ENCODE measurements around the gene CARD16.
A peak's percentile ranks its signal among the peaks of the same experiment; 100 is the strongest.

Gene CARD16

DNA sequence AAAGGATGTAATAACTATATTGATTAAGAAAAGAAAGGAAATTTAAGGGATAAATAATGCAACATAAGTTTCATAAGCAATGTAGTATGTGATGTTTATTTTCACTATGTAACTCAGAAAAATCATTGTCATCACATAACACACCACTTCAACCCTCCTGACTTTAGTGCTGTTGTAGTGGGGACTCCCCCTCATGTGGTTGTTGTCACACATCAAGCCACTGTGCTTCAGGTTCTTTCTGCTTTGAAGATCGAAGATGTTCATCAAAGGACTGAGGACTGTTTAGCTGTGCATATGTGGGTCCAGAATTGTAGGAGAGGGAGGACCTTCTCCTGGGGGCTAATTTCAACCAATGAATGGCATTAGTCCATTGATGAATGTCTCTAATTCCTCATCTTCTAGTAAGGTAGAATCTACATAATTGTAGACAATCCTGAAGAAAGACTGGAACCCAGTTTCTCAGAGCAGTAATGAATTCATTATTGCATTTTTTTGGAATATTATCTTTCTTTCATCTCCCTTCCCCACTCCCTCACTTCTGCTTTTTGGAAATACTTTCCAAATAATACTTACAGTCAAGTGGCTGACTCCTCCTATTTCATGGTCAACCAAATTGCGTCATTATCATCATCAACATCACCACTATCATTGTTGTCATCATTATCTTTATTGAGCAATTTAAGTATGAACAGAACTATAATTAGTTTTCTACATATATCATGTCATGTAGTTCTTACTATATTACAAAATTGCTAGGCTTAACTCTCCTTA is 9.8 kb upstream of the CARD16 start:
- H3K27ac ChIP-seq, result peak overlapping the region in 1 of 11 experiments; percentile 39; a peak in 1 of 22 replicates
- H3K9me3 ChIP-seq (replicated peaks in 1 of 11), result peaks cover 0 to 8% (median 0%) of the 10 kb centered on the region in 11 experiments; a peak in 1 of 22 replicates
- TF ChIP-seq Cebpa-rat (IDR thresholded peaks at IDR 0.05), result no peak
- no peaks in the 10 kb centered on the region for H3K36me3 ChIP-seq
- no peak overlapping the region for H3K4me3 ChIP-seq
- no peaks in the 10 kb centered on the region for H3K27me3 ChIP-seq
- peak overlapping the region in 3 of 11 experiments; percentile 10 to 23 (median 16); a peak in 3 of 22 replicates for H3K4me2 ChIP-seq
- H3K4me1 ChIP-seq, result peaks cover 0 to 34% (median 0%) of the 10 kb centered on the region in 10 experiments; a peak in 6 of 20 replicates
- H3K9ac ChIP-seq, result no peak overlapping the region
- no peaks in the 10 kb centered on the region for H4K20me1 ChIP-seq

GRCh38 chr11:105052487-105052886 is 7.4 kb upstream of the CARD16 start:
- TF ChIP-seq Cebpa-rat (IDR thresholded peaks at IDR 0.05), result no peak
- H3K4me3 ChIP-seq, result no peak overlapping the region
- no peak overlapping the region for H3K9ac ChIP-seq
- peaks cover 0 to 8% (median 0%) of the 10 kb centered on the region in 11 experiments; a peak in 1 of 22 replicates for H3K9me3 ChIP-seq (replicated peaks in 1 of 11)
- no peak overlapping the region for H3K27ac ChIP-seq
- H3K4me2 ChIP-seq, result peak overlapping the region in 1 of 11 experiments; percentile 30; a peak in 1 of 22 replicates
- H4K20me1 ChIP-seq, result no peaks in the 10 kb centered on the region
- no peaks in the 10 kb centered on the region for H3K36me3 ChIP-seq
- H3K27me3 ChIP-seq, result no peaks in the 10 kb centered on the region
- H3K4me1 ChIP-seq, result peaks cover 0 to 46% (median 0%) of the 10 kb centered on the region in 10 experiments; a peak in 6 of 20 replicates

DNA sequence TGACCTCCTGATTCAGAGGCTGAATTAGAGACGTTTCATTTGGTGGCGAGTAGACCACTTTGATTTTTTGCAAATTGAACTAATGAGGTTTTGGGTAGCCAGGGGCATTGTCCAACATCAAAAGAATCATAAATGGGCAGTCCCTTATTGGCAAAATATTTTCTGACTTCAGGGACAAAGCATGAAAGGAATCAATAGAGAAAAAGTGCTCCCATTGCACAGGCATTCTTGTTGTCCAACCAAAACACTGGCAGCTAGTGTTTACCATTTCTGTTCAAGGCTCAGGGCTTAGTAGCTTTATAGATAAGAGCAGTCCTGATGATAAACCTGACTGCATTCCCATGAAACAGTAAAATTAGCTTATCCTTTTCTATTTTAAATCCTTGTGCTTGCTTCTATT is 6.4 kb upstream of the CARD16 start:
- H3K4me3 ChIP-seq, result no peak overlapping the region
- no peak for TF ChIP-seq Cebpa-rat (IDR thresholded peaks at IDR 0.05)
- no peaks in the 10 kb centered on the region for H4K20me1 ChIP-seq
- H3K36me3 ChIP-seq, result no peaks in the 10 kb centered on the region
- no peak overlapping the region for H3K27ac ChIP-seq
- no peaks in the 10 kb centered on the region for H3K27me3 ChIP-seq
- H3K9me3 ChIP-seq (replicated peaks in 1 of 11), result peaks cover 0 to 8% (median 0%) of the 10 kb centered on the region in 11 experiments; a peak in 1 of 22 replicates
- no peak overlapping the region for H3K4me2 ChIP-seq
- no peak overlapping the region for H3K9ac ChIP-seq
- H3K4me1 ChIP-seq, result peaks cover 0 to 46% (median 0%) of the 10 kb centered on the region in 10 experiments; a peak in 6 of 20 replicates

DNA sequence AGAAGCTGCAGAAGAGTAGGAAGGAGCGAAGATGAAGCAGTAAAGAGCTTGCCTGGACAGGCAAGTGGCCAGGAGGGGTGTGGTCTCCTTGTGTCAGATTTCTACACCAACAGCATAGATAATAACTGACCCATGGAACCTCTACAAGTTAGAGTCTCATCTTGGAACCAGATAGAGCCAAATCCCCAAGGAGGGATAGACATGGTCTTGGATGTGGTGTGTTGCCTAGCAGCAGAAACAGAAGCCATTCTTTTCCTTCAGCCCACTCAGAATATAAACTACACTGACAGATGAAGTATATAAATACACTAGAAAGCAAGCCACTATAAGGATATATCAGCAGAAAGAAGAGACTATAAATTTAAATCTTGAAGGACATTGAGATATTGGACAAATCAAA is 4.3 kb upstream of the CARD16 start:
- no peak overlapping the region for H3K4me3 ChIP-seq
- no peaks in the 10 kb centered on the region for H3K36me3 ChIP-seq
- no peak overlapping the region for H3K4me2 ChIP-seq
- H3K4me1 ChIP-seq, result peaks cover 5 to 49% (median 14%) of the 10 kb centered on the region in 10 experiments; a peak in 17 of 20 replicates
- peaks cover 0 to 8% (median 0%) of the 10 kb centered on the region in 11 experiments; a peak in 1 of 22 replicates for H3K9me3 ChIP-seq (replicated peaks in 1 of 11)
- H3K27me3 ChIP-seq, result no peaks in the 10 kb centered on the region
- H3K27ac ChIP-seq, result no peak overlapping the region
- H4K20me1 ChIP-seq, result no peaks in the 10 kb centered on the region
- H3K9ac ChIP-seq, result no peak overlapping the region
- TF ChIP-seq Cebpa-rat (IDR thresholded peaks at IDR 0.05), result no peak

DNA sequence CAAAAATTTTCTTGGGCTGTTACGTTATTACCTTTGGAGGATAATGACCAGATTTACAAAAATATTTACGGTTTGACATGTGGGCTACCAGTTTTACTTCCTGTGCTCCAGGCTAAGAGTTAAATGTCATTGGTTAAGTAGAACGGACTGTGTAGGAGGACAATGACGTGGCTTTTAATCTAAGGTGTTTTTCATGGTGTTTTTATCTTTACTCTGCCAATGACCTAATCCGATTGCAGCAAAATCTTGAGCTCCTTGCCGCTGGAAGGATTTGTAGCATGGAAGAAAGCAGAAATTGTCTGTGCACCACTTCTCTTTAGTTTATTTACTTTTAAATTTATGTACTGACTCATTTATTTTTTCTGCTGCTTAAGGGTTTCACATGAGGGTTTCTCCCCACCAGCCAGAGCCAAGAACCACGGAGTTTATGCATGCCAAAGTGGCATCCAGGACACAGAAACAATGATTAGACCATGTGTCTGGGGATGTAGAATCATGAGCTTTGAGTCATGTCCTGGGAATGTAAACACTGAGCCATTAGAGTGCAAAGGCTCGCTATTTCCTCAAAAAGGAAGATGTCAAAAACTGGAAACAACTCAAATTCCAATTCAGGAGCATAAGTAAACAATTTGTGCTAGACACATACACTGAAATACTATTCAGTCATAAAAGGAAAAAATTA is 1.9 kb upstream of the CARD16 start:
- Histone ChIP-seq H3K27me3 (no peaks in the 10 kb centered on the region), H3K4me3 (no peak overlapping the region), H3K4me1 (peaks cover 5 to 65% (median 16%) of the 10 kb centered on the region in 10 experiments; a peak in 17 of 20 replicates), H4K20me1 (no peaks in the 10 kb centered on the region), H3K27ac (peak overlapping the region in 3 of 11 experiments; percentile 24 to 77 (median 47); a peak in 5 of 22 replicates), H3K4me2 (peak overlapping the region in 3 of 11 experiments; percentile 10 to 96 (median 76); a peak in 6 of 22 replicates), H3K9ac (no peak overlapping the region), H3K36me3 (peaks cover 0 to 7% (median 0%) of the 10 kb centered on the region in 11 experiments; a peak in 1 of 22 replicates), H3K9me3 (replicated peaks in 1 of 11) (0 out of 22 replicates have a peak, but pooled peaks cover 0 to 3% (median 0%) of the 10 kb centered on the region in 11 experiments)
- TF ChIP-seq Cebpa-rat (IDR thresholded peaks at IDR 0.05), result no peak

DNA sequence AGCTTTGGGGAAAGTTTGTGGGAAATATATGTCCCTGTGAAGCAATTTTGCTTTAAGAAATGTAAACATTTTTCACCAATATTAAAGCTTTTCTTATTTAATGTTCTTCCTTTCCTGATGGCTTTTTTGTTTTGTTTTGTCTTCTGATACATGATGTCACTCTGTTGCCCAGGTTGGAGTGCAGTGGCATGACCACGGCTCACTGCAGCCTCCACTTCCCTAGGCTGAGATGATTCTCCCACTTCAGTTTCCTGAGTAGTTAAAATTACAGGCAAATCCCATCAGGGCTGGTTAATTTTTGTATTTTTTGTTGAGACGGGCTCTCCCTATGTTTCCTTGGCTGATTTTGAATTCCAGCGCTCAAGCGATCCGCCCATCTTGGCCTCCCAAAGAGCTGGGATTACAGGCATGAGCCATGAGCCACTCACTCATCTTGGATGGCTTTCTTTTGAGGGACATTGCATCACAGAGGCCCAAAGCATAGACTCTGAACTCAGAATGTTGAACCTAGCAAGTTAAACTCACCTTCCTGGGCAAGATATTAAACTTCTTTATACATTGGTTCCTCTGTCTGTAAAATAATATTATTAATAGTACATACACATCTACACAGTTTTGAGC is 651 bp upstream of the CARD16 start:
- Histone ChIP-seq H3K36me3 (peaks cover 0 to 20% (median 0%) of the 10 kb centered on the region in 11 experiments; a peak in 6 of 22 replicates), H3K9ac (peak overlapping the region in 4 of 11 experiments; percentile 77 to 86 (median 80); a peak in 6 of 22 replicates), H3K4me3 (peak overlapping the region in 5 of 10 experiments; percentile 45 to 72 (median 66); a peak in 6 of 20 replicates), H3K27ac (peak overlapping the region in 8 of 11 experiments; percentile 60 to 83 (median 74); a peak in 17 of 22 replicates), H3K4me2 (peak overlapping the region; percentile 39 to 96 (median 73); a peak in 21 of 22 replicates), H3K9me3 (replicated peaks in 1 of 11) (peaks cover 0 to 9% (median 0%) of the 10 kb centered on the region in 11 experiments; a peak in 4 of 22 replicates), H3K4me1 (peaks cover 5 to 76% (median 18%) of the 10 kb centered on the region in 10 experiments; a peak in 17 of 20 replicates), H4K20me1 (no peaks in the 10 kb centered on the region), H3K27me3 (no peaks in the 10 kb centered on the region)
- TF ChIP-seq Cebpa-rat (IDR thresholded peaks at IDR 0.05), result no peak

- TF ChIP-seq Cebpa-rat (IDR thresholded peaks at IDR 0.05), result no peak
- Histone ChIP-seq H3K9ac (0 out of 22 replicates have a peak overlapping the region, but pooled peaks of 1 of the 11 experiments have one; percentile 22), H3K9me3 (replicated peaks in 1 of 11) (peaks cover 8 to 43% (median 19%) of the 10 kb centered on the region in 11 experiments), H3K27me3 (no peaks in the 10 kb centered on the region), H3K27ac (no peak overlapping the region), H3K4me3 (peak overlapping the region in 3 of 10 experiments; percentile 66 to 71 (median 66); a peak in 6 of 20 replicates), H3K4me2 (peak overlapping the region in 3 of 11 experiments; percentile 78 to 96 (median 95); a peak in 5 of 22 replicates), H4K20me1 (no peaks in the 10 kb centered on the region), H3K36me3 (peaks cover 0 to 56% (median 0%) of the 10 kb centered on the region in 11 experiments; a peak in 7 of 22 replicates), H3K4me1 (peaks cover 5 to 71% (median 18%) of the 10 kb centered on the region in 10 experiments; a peak in 17 of 20 replicates)
Observed at GRCh38 chr11:105042178-105042577, 3.0 kb downstream of the CARD16 start.

- Histone ChIP-seq H3K4me1 (peaks cover 4 to 71% (median 16%) of the 10 kb centered on the region in 10 experiments; a peak in 17 of 20 replicates), H3K27ac (no peak overlapping the region), H3K4me3 (no peak overlapping the region), H3K27me3 (no peaks in the 10 kb centered on the region), H3K9me3 (replicated peaks in 1 of 11) (peaks cover 10 to 54% (median 20%) of the 10 kb centered on the region in 11 experiments), H3K36me3 (peaks cover 0 to 56% (median 0%) of the 10 kb centered on the region in 11 experiments; a peak in 7 of 22 replicates), H3K9ac (no peak overlapping the region), H3K4me2 (peak overlapping the region in 3 of 11 experiments; percentile 78 to 96 (median 95); a peak in 4 of 22 replicates), H4K20me1 (no peaks in the 10 kb centered on the region)
- TF ChIP-seq Cebpa-rat (IDR thresholded peaks at IDR 0.05), result no peak
Observed at GRCh38 chr11:105040703-105041102, 4.4 kb downstream of the CARD16 start.
